Breast epithelium (tissue), 3 donors: ENCODE data around the gene SEPSECS.

Experiments used
- CTCF ChIP-seq, 3 donors: fragments of 450-650 bp; IDR thresholded peaks; one replicate each; pipeline ENCODE4 v1.5.1; 2016 to 2017; ENCODE audit warnings: antibody characterized with exemption in 3 of 3, mild to moderate bottlenecking in 3 of 3, moderate library complexity in 3 of 3
- POLR2A ChIP-seq: fragments of 450-650 bp; IDR thresholded peaks from one replicate; pipeline ENCODE4 v1.6.1; 2016; ENCODE audit warnings: antibody characterized with exemption, mild to moderate bottlenecking, moderate library complexity
- POLR2AphosphoS5 ChIP-seq, 3 donors: sonication (generic); formaldehyde crosslinking; IDR thresholded peaks; one replicate each; pipeline ENCODE4 v1.6.1; 2017; ENCODE audit warnings: antibody characterized with exemption in 3 of 3

GRCh38 chr4:25169446-25169845 lies 9.2 kb upstream of the SEPSECS start:
- TF ChIP-seq POLR2A (no peak), POLR2AphosphoS5 (IDR thresholded peaks at IDR 0.05) (no peak), CTCF (IDR thresholded peaks at IDR 0.05) (no peak)
